HEK293T (cell line): Measurements from ENCODE around the gene ZNF488.

ENCODE experiments used
- BHLHE40 ChIP-seq: fragments of 450-650 bp; IDR thresholded peaks from 2 replicates; pipeline ENCODE4 v1.6.1; 2016; ENCODE audit warnings: mild to moderate bottlenecking, moderate library complexity, borderline replicate concordance
- ELF4 ChIP-seq: fragments of 450-650 bp; IDR thresholded peaks from 2 replicates; pipeline ENCODE4 v1.6.1; 2017; ENCODE audit warnings: antibody characterized with exemption
- FOXK2 ChIP-seq: fragments of 450-650 bp; IDR thresholded peaks from 2 replicates; pipeline ENCODE4 v1.6.1; 2016; ENCODE audit warnings: mild to moderate bottlenecking
- FOXM1 ChIP-seq: fragments of 450-650 bp; IDR thresholded peaks from 2 replicates; pipeline ENCODE4 v1.6.1; 2017; ENCODE audit warnings: mild to moderate bottlenecking, borderline replicate concordance
- LEF1 ChIP-seq: fragments of 450-650 bp; IDR thresholded peaks from 2 replicates; pipeline ENCODE4 v1.6.1; 2017; ENCODE audit warnings: mild to moderate bottlenecking, borderline replicate concordance
- PKNOX1 ChIP-seq: fragments of 450-650 bp; IDR thresholded peaks from 2 replicates; pipeline ENCODE4 v1.6.1; 2016
- SP1 ChIP-seq: fragments of 450-650 bp; IDR thresholded peaks from 2 replicates; pipeline ENCODE4 v1.6.1; 2017
- SUZ12 ChIP-seq: fragments of 450-650 bp; IDR thresholded peaks from 2 replicates; pipeline ENCODE4 v1.6.1; 2016; ENCODE audit warnings: mild to moderate bottlenecking
- TARDBP ChIP-seq: fragments of 450-650 bp; IDR thresholded peaks from 2 replicates; pipeline ENCODE4 v1.6.1; 2016
- ZNF384 ChIP-seq: fragments of 450-650 bp; IDR thresholded peaks from 2 replicates; pipeline ENCODE4 v1.6.1; 2016

- TF ChIP-seq FOXK2 (no peak), FOXM1 (no peak), ELF4 (no peak), SP1 (no peak), SUZ12 (no peak), PKNOX1 (no peak), TARDBP (no peak), BHLHE40 (no peak), LEF1 (no peak), ZNF384 (no peak)
Observed at GRCh38 chr10:47339759-47340607, 44.1 kb downstream of the ZNF488 start.
